ENCODE measurements around the gene HNMT. TPM values are rescaled to one million over a fixed set of nuclear protein-coding genes. Genes with fewer than 3 reads are reported as not detected.

Gene HNMT
- total RNA-seq, 1 experiment from 2014 or later, result 3.1 TPM

- TF ChIP-seq PRDM15 (CRISPR knock-in tag; IDR thresholded peaks at IDR 0.05) (no peak), CREB1 (CRISPR knock-in tag; IDR thresholded peaks at IDR 0.05) (no peak)
Observed at GRCh38 chr2:137964859-137965459, 686 bp downstream of the HNMT start (continued).

DNA sequence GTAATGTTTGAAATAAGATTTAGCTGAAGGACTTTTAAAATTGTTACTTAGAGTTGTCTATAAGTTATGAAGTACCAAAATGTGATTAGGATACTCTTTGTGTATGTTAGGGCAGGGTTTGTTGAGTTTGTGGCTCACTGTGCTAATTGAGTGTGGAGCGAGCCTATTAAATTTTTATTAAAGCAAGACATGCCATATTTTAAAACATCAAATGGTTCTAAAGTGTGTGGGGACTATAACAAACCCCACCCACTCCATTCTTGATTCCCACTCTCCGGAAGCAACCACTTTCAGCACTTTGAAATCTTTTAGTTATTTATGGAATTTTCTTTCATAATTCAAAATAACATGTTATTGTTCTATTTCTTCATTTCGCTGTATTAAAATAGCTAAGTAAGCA is 1.8 kb downstream of the HNMT start:
- peaks cover 20% of the 10 kb centered on the region for H3K4me1 Mint-ChIP-seq
- no peak overlapping the region for H3K27ac Mint-ChIP-seq
- H3K9me3 Mint-ChIP-seq, result peaks cover 4% of the 10 kb centered on the region
- ChIA-PET CTCF (no interaction called here), POLR2A (no interaction called here)
- DNase-seq (ENCODE audit: low spot score) (no peak), ATAC-seq (no peak)
- TF ChIP-seq, protein P1, sequence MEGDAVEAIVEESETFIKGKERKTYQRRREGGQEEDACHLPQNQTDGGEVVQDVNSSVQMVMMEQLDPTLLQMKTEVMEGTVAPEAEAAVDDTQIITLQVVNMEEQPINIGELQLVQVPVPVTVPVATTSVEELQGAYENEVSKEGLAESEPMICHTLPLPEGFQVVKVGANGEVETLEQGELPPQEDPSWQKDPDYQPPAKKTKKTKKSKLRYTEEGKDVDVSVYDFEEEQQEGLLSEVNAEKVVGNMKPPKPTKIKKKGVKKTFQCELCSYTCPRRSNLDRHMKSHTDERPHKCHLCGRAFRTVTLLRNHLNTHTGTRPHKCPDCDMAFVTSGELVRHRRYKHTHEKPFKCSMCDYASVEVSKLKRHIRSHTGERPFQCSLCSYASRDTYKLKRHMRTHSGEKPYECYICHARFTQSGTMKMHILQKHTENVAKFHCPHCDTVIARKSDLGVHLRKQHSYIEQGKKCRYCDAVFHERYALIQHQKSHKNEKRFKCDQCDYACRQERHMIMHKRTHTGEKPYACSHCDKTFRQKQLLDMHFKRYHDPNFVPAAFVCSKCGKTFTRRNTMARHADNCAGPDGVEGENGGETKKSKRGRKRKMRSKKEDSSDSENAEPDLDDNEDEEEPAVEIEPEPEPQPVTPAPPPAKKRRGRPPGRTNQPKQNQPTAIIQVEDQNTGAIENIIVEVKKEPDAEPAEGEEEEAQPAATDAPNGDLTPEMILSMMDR (IDR thresholded peaks at IDR 0.05), result no peak
- no peak for TF ChIP-seq ZNF219 (CRISPR knock-in tag; IDR thresholded peaks at IDR 0.05; ENCODE audit: borderline replicate concordance)
- TF ChIP-seq, protein P2, sequence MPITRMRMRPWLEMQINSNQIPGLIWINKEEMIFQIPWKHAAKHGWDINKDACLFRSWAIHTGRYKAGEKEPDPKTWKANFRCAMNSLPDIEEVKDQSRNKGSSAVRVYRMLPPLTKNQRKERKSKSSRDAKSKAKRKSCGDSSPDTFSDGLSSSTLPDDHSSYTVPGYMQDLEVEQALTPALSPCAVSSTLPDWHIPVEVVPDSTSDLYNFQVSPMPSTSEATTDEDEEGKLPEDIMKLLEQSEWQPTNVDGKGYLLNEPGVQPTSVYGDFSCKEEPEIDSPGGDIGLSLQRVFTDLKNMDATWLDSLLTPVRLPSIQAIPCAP (CRISPR knock-in tag; IDR thresholded peaks at IDR 0.05), result no peak
- no peak for TF ChIP-seq NFATC4 (CRISPR knock-in tag; IDR thresholded peaks at IDR 0.05)
- TF ChIP-seq, protein P3, sequence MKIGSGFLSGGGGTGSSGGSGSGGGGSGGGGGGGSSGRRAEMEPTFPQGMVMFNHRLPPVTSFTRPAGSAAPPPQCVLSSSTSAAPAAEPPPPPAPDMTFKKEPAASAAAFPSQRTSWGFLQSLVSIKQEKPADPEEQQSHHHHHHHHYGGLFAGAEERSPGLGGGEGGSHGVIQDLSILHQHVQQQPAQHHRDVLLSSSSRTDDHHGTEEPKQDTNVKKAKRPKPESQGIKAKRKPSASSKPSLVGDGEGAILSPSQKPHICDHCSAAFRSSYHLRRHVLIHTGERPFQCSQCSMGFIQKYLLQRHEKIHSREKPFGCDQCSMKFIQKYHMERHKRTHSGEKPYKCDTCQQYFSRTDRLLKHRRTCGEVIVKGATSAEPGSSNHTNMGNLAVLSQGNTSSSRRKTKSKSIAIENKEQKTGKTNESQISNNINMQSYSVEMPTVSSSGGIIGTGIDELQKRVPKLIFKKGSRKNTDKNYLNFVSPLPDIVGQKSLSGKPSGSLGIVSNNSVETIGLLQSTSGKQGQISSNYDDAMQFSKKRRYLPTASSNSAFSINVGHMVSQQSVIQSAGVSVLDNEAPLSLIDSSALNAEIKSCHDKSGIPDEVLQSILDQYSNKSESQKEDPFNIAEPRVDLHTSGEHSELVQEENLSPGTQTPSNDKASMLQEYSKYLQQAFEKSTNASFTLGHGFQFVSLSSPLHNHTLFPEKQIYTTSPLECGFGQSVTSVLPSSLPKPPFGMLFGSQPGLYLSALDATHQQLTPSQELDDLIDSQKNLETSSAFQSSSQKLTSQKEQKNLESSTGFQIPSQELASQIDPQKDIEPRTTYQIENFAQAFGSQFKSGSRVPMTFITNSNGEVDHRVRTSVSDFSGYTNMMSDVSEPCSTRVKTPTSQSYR (CRISPR knock-in tag; IDR thresholded peaks at IDR 0.05), result no peak
- no peak for TF ChIP-seq NFE2L1 (CRISPR knock-in tag; IDR thresholded peaks at IDR 0.05)
- no peak for TF ChIP-seq E2F1 (CRISPR knock-in tag; IDR thresholded peaks at IDR 0.05)
- TF ChIP-seq MAX (CRISPR knock-in tag; IDR thresholded peaks at IDR 0.05), result no peak
- no peaks in the 10 kb centered on the region for H3K27me3 Mint-ChIP-seq (ENCODE audit: low read depth)
- no peaks in the 10 kb centered on the region for H3K36me3 Mint-ChIP-seq
- H3K4me3 Mint-ChIP-seq, result no peak overlapping the region

GRCh38 chr2:137967042-137967441 is 2.8 kb downstream of the HNMT start:
- Mint-ChIP-seq H3K36me3 (no peaks in the 10 kb centered on the region), H3K4me3 (no peak overlapping the region), H3K9me3 (no peaks in the 10 kb centered on the region), H3K27ac (no peak overlapping the region), H3K4me1 (peaks cover 20% of the 10 kb centered on the region), H3K27me3 (ENCODE audit: low read depth) (no peaks in the 10 kb centered on the region)
- ChIA-PET CTCF (no interaction called here), POLR2A (no interaction called here)
- no peak for DNase-seq (ENCODE audit: low spot score)
- TF ChIP-seq RELA (CRISPR knock-in tag; IDR thresholded peaks at IDR 0.05; ENCODE audit: borderline replicate concordance) (no peak), ATF2 (CRISPR knock-in tag; IDR thresholded peaks at IDR 0.05; ENCODE audit: borderline replicate concordance, low read depth) (no peak), GABPB1 (CRISPR knock-in tag; IDR thresholded peaks at IDR 0.05) (peak; percentile 21; the same call in 1 of the 2 replicates), TEAD4 (CRISPR knock-in tag; IDR thresholded peaks at IDR 0.05) (no peak), ZNF121 (CRISPR knock-in tag; IDR thresholded peaks at IDR 0.05) (peak; percentile 77; the same call in 1 of the 2 replicates)
- TF ChIP-seq, protein P4, sequence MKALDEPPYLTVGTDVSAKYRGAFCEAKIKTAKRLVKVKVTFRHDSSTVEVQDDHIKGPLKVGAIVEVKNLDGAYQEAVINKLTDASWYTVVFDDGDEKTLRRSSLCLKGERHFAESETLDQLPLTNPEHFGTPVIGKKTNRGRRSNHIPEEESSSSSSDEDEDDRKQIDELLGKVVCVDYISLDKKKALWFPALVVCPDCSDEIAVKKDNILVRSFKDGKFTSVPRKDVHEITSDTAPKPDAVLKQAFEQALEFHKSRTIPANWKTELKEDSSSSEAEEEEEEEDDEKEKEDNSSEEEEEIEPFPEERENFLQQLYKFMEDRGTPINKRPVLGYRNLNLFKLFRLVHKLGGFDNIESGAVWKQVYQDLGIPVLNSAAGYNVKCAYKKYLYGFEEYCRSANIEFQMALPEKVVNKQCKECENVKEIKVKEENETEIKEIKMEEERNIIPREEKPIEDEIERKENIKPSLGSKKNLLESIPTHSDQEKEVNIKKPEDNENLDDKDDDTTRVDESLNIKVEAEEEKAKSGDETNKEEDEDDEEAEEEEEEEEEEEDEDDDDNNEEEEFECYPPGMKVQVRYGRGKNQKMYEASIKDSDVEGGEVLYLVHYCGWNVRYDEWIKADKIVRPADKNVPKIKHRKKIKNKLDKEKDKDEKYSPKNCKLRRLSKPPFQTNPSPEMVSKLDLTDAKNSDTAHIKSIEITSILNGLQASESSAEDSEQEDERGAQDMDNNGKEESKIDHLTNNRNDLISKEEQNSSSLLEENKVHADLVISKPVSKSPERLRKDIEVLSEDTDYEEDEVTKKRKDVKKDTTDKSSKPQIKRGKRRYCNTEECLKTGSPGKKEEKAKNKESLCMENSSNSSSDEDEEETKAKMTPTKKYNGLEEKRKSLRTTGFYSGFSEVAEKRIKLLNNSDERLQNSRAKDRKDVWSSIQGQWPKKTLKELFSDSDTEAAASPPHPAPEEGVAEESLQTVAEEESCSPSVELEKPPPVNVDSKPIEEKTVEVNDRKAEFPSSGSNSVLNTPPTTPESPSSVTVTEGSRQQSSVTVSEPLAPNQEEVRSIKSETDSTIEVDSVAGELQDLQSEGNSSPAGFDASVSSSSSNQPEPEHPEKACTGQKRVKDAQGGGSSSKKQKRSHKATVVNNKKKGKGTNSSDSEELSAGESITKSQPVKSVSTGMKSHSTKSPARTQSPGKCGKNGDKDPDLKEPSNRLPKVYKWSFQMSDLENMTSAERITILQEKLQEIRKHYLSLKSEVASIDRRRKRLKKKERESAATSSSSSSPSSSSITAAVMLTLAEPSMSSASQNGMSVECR (CRISPR knock-in tag; IDR thresholded peaks at IDR 0.05; ENCODE audit: borderline replicate concordance), result no peak
- no peak for ATAC-seq

Measured in WTC11 (cell line).